ENCODE data around the gene GLT6D1.

DNA sequence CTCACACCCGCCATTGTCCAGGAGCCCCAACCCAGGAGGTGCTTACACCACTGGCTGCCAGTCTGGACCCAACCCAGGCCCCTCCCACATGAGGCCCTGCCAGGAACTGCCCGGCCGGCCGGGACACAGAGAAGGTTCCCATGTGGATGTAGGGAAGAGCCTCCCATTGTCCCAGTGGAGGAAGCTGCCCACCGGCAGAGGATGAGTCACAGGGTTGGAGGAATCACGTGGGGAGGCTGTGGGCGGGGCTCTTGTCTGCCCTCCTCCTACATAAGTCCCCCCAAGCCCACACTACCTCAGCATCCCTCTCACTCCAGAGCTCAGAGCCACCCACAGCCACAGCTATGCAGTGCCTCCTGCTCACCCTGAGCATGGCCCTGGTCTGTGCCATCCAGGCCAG is 51.7 kb downstream of the GLT6D1 start:
- TF ChIP-seq, protein P1, sequence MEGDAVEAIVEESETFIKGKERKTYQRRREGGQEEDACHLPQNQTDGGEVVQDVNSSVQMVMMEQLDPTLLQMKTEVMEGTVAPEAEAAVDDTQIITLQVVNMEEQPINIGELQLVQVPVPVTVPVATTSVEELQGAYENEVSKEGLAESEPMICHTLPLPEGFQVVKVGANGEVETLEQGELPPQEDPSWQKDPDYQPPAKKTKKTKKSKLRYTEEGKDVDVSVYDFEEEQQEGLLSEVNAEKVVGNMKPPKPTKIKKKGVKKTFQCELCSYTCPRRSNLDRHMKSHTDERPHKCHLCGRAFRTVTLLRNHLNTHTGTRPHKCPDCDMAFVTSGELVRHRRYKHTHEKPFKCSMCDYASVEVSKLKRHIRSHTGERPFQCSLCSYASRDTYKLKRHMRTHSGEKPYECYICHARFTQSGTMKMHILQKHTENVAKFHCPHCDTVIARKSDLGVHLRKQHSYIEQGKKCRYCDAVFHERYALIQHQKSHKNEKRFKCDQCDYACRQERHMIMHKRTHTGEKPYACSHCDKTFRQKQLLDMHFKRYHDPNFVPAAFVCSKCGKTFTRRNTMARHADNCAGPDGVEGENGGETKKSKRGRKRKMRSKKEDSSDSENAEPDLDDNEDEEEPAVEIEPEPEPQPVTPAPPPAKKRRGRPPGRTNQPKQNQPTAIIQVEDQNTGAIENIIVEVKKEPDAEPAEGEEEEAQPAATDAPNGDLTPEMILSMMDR (IDR thresholded peaks at IDR 0.05), result no peak
- TF ChIP-seq POLR2A (IDR thresholded peaks at IDR 0.05), result no peak
